ENCODE measurements around the gene MS4A15.

The MS4A15 gene

DNA sequence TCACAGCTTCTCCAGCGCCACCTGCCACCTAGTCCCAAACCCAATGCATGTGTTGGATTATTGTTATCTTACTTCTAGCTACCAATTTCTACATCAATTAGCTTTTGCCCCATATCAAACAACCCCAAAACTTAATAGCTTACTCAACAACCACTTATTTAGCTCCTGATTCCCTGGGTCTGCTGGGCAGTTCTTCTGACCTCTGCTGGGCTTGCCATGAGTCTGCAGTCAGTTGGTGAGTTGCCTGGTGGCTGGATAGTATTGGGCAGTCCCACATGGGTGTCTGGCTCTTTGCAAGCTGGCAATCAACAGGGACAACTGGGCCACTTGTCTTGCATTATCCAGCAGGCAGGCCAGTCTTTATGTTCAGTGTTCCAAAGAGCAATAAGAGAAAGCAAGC is 13.6 kb upstream of the MS4A15 start:
- Histone ChIP-seq H3K4me3 (ENCODE audit: low read length in 2 of 2) (no peak overlapping the region), H3K18ac (ENCODE audit: low read length) (no peak overlapping the region), H3K4ac (ENCODE audit: low read length) (no peak overlapping the region), H2BK12ac (ENCODE audit: low read length) (no peak overlapping the region), H2AFZ (ENCODE audit: low read length) (no peak overlapping the region), H4K91ac (ENCODE audit: low read depth, low read length, poor library complexity) (no peak overlapping the region), H3K27me3 (ENCODE audit: control insufficient read depth in 3 of 3, insufficient read depth in 3 of 3, low read depth in 1 of 3, low read length in 3 of 3) (peaks cover 0 to 5% (median 3%) of the 10 kb centered on the region in 3 experiments), H2BK5ac (ENCODE audit: low read length) (no peak overlapping the region), H2BK120ac (ENCODE audit: low read depth, low read length) (no peak overlapping the region), H3K14ac (ENCODE audit: low read length) (no peak overlapping the region), H4K8ac (ENCODE audit: low read depth, low read length) (no peak overlapping the region), H3K27ac (replicated peaks; ENCODE audit: low read length) (no peak overlapping the region), H3K36me3 (replicated peaks in 1 of 2; ENCODE audit: control insufficient read depth in 2 of 2, insufficient read depth in 2 of 2, low read length in 2 of 2) (peaks cover 0 to 2% of the 10 kb centered on the region in 2 donors), H2BK15ac (ENCODE audit: low read length) (no peak overlapping the region), H3K79me1 (ENCODE audit: low read depth, low read length) (no peaks in the 10 kb centered on the region), H3K23ac (ENCODE audit: low read depth, low read length, poor library complexity) (no peak overlapping the region), H3K9ac (ENCODE audit: low read depth, low read length, poor library complexity) (no peak overlapping the region), H3K9me3 (replicated peaks in 1 of 2; ENCODE audit: control insufficient read depth in 2 of 2, insufficient read depth in 1 of 2, low read depth in 1 of 2, low read length in 2 of 2) (peaks cover 0 to 8% of the 10 kb centered on the region in 2 donors), H2AK5ac (ENCODE audit: low read depth, low read length) (no peak overlapping the region), H3K4me1 (ENCODE audit: control insufficient read depth in 2 of 2, insufficient read depth in 1 of 2, low read depth in 1 of 2, low read length in 2 of 2) (peaks cover 0 to 3% of the 10 kb centered on the region in 2 donors), H3K4me2 (ENCODE audit: insufficient read depth, low read length, poor library complexity, severe bottlenecking) (no peak overlapping the region)
- DNase-seq (ENCODE audit: low spot score): no peak
- WGBS, 2 donors (ENCODE audit: extremely low coverage in 2 of 2, insufficient read length in 2 of 2, insufficient replicate concordance in 1 of 2): no CpG with 5 or more reads among the region's 1 CpG

DNA sequence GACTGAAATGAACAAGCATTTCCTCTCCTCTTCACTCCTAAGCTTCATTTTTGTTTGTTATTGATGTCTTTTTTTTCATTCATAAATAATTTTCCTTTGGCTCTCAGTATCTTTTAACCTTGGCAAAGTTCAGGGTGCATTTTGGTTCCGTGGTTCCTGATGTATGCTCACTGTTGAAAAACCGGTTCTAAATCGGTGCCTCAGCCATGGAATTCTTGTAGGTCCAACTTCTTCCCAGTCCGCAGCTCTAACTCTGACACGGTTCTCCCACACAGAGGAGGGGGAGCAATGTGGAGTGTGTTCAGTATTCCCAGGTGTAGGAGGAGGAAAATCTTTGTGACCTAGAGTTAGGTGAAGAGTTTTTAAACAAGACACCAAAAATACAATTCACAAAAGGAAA is 12.6 kb upstream of the MS4A15 start:
- Histone ChIP-seq H2BK120ac (ENCODE audit: low read depth, low read length) (no peak overlapping the region), H3K4me1 (ENCODE audit: control insufficient read depth in 2 of 2, insufficient read depth in 1 of 2, low read depth in 1 of 2, low read length in 2 of 2) (peaks cover 0 to 3% of the 10 kb centered on the region in 2 donors), H3K27me3 (ENCODE audit: control insufficient read depth in 3 of 3, insufficient read depth in 3 of 3, low read depth in 1 of 3, low read length in 3 of 3) (peaks cover 0 to 3% (median 2%) of the 10 kb centered on the region in 3 experiments), H3K9me3 (replicated peaks in 1 of 2; ENCODE audit: control insufficient read depth in 2 of 2, insufficient read depth in 1 of 2, low read depth in 1 of 2, low read length in 2 of 2) (peaks cover 0 to 8% of the 10 kb centered on the region in 2 donors), H2AK5ac (ENCODE audit: low read depth, low read length) (no peak overlapping the region), H3K79me1 (ENCODE audit: low read depth, low read length) (no peaks in the 10 kb centered on the region), H4K91ac (ENCODE audit: low read depth, low read length, poor library complexity) (no peak overlapping the region), H2BK12ac (ENCODE audit: low read length) (no peak overlapping the region), H2BK5ac (ENCODE audit: low read length) (no peak overlapping the region), H3K4ac (ENCODE audit: low read length) (no peak overlapping the region), H3K4me3 (ENCODE audit: low read length in 2 of 2) (no peak overlapping the region), H3K14ac (ENCODE audit: low read length) (no peak overlapping the region), H3K18ac (ENCODE audit: low read length) (no peak overlapping the region), H2BK15ac (ENCODE audit: low read length) (no peak overlapping the region), H3K9ac (ENCODE audit: low read depth, low read length, poor library complexity) (no peak overlapping the region), H3K4me2 (ENCODE audit: insufficient read depth, low read length, poor library complexity, severe bottlenecking) (no peak overlapping the region), H3K27ac (replicated peaks; ENCODE audit: low read length) (no peak overlapping the region), H3K23ac (ENCODE audit: low read depth, low read length, poor library complexity) (no peak overlapping the region), H3K36me3 (replicated peaks in 1 of 2; ENCODE audit: control insufficient read depth in 2 of 2, insufficient read depth in 2 of 2, low read length in 2 of 2) (peaks cover 0 to 2% of the 10 kb centered on the region in 2 donors), H4K8ac (ENCODE audit: low read depth, low read length) (no peak overlapping the region), H2AFZ (ENCODE audit: low read length) (no peak overlapping the region)
- DNase-seq (ENCODE audit: low spot score): no peak
- no CpG with 5 or more reads among the region's 5 CpGs for WGBS, 2 donors (ENCODE audit: extremely low coverage in 2 of 2, insufficient read length in 2 of 2, insufficient replicate concordance in 1 of 2)

DNA sequence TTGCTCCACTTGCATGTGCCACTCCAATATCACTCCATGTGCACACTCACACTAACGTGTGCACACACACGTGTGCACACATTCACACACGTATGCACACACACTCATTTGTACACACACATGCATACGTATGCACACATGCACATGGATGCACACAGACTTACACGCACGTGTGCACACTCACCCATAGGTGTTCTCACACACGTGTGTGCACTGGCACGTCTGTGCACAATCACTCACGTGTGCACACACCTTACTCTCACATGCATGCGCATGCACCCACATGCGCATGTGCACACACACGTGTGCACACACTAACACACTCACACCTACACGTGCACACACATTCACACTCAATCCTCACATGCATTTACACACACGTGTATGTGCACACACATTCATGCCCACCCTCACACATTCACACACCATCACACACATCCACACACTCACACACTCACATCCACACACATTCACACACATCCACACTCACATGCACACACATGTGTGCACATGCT is 9.3 kb upstream of the MS4A15 start:
- Histone ChIP-seq H3K18ac (ENCODE audit: low read length) (no peak overlapping the region), H2BK5ac (ENCODE audit: low read length) (no peak overlapping the region), H3K9me3 (replicated peaks in 1 of 2; ENCODE audit: control insufficient read depth in 2 of 2, insufficient read depth in 1 of 2, low read depth in 1 of 2, low read length in 2 of 2) (peaks cover 0 to 8% of the 10 kb centered on the region in 2 donors), H3K4me2 (ENCODE audit: insufficient read depth, low read length, poor library complexity, severe bottlenecking) (no peak overlapping the region), H4K91ac (ENCODE audit: low read depth, low read length, poor library complexity) (no peak overlapping the region), H3K79me1 (ENCODE audit: low read depth, low read length) (no peaks in the 10 kb centered on the region), H2BK12ac (ENCODE audit: low read length) (no peak overlapping the region), H3K27me3 (ENCODE audit: control insufficient read depth in 3 of 3, insufficient read depth in 3 of 3, low read depth in 1 of 3, low read length in 3 of 3) (peaks cover 0 to 3% (median 0%) of the 10 kb centered on the region in 3 experiments), H2AK5ac (ENCODE audit: low read depth, low read length) (no peak overlapping the region), H3K9ac (ENCODE audit: low read depth, low read length, poor library complexity) (no peak overlapping the region), H2BK15ac (ENCODE audit: low read length) (no peak overlapping the region), H3K27ac (replicated peaks; ENCODE audit: low read length) (no peak overlapping the region), H3K4me3 (ENCODE audit: low read length in 2 of 2) (peak overlapping the region in 1 of 2 donors; percentile 70), H3K36me3 (replicated peaks in 1 of 2; ENCODE audit: control insufficient read depth in 2 of 2, insufficient read depth in 2 of 2, low read length in 2 of 2) (peaks cover 0 to 2% of the 10 kb centered on the region in 2 donors), H2BK120ac (ENCODE audit: low read depth, low read length) (no peak overlapping the region), H3K23ac (ENCODE audit: low read depth, low read length, poor library complexity) (peak overlapping the region; percentile 9), H3K14ac (ENCODE audit: low read length) (no peak overlapping the region), H4K8ac (ENCODE audit: low read depth, low read length) (no peak overlapping the region), H3K4ac (ENCODE audit: low read length) (no peak overlapping the region), H3K4me1 (ENCODE audit: control insufficient read depth in 2 of 2, insufficient read depth in 1 of 2, low read depth in 1 of 2, low read length in 2 of 2) (peaks cover 0 to 3% of the 10 kb centered on the region in 2 donors), H2AFZ (ENCODE audit: low read length) (no peak overlapping the region)
- no peak for DNase-seq (ENCODE audit: low spot score)
- no CpG with 5 or more reads among the region's 14 CpGs for WGBS, 2 donors (ENCODE audit: extremely low coverage in 2 of 2, insufficient read length in 2 of 2, insufficient replicate concordance in 1 of 2)

GRCh38 chr11:60748225-60748624 is 8.4 kb upstream of the MS4A15 start:
- Histone ChIP-seq H3K4me3 (ENCODE audit: low read length in 2 of 2) (no peak overlapping the region), H2BK15ac (ENCODE audit: low read length) (no peak overlapping the region), H2BK120ac (ENCODE audit: low read depth, low read length) (no peak overlapping the region), H2AK5ac (ENCODE audit: low read depth, low read length) (no peak overlapping the region), H3K79me1 (ENCODE audit: low read depth, low read length) (no peaks in the 10 kb centered on the region), H3K36me3 (replicated peaks in 1 of 2; ENCODE audit: control insufficient read depth in 2 of 2, insufficient read depth in 2 of 2, low read length in 2 of 2) (peaks cover 0 to 2% of the 10 kb centered on the region in 2 donors), H3K14ac (ENCODE audit: low read length) (no peak overlapping the region), H3K27ac (replicated peaks; ENCODE audit: low read length) (no peak overlapping the region), H3K23ac (ENCODE audit: low read depth, low read length, poor library complexity) (no peak overlapping the region), H3K4me2 (ENCODE audit: insufficient read depth, low read length, poor library complexity, severe bottlenecking) (no peak overlapping the region), H3K27me3 (ENCODE audit: control insufficient read depth in 3 of 3, insufficient read depth in 3 of 3, low read depth in 1 of 3, low read length in 3 of 3) (peaks cover 0 to 3% (median 0%) of the 10 kb centered on the region in 3 experiments), H4K91ac (ENCODE audit: low read depth, low read length, poor library complexity) (no peak overlapping the region), H3K9me3 (replicated peaks in 1 of 2; ENCODE audit: control insufficient read depth in 2 of 2, insufficient read depth in 1 of 2, low read depth in 1 of 2, low read length in 2 of 2) (peaks cover 0 to 8% of the 10 kb centered on the region in 2 donors), H2BK12ac (ENCODE audit: low read length) (no peak overlapping the region), H2AFZ (ENCODE audit: low read length) (no peak overlapping the region), H3K4me1 (ENCODE audit: control insufficient read depth in 2 of 2, insufficient read depth in 1 of 2, low read depth in 1 of 2, low read length in 2 of 2) (peaks cover 0 to 3% of the 10 kb centered on the region in 2 donors), H3K4ac (ENCODE audit: low read length) (no peak overlapping the region), H4K8ac (ENCODE audit: low read depth, low read length) (no peak overlapping the region), H2BK5ac (ENCODE audit: low read length) (no peak overlapping the region), H3K9ac (ENCODE audit: low read depth, low read length, poor library complexity) (no peak overlapping the region), H3K18ac (ENCODE audit: low read length) (no peak overlapping the region)
- no peak for DNase-seq (ENCODE audit: low spot score)
- WGBS, 2 donors (ENCODE audit: extremely low coverage in 2 of 2, insufficient read length in 2 of 2, insufficient replicate concordance in 1 of 2): no CpG with 5 or more reads among the region's 17 CpGs

Measured in neuronal stem cell (in vitro differentiated cells).